A549 (cell line): ENCODE data around the gene TMEM92.

Experiments
- POLR2A ChIP-seq: IDR thresholded peaks from 2 replicates; pipeline ENCODE4 v1.6.1; 2012; ENCODE audit warnings: mild to moderate bottlenecking, low read length
- TF ChIP-seq, protein P1 (sequence below): fragments of >200 bp; sonication (Bioruptor Twin); formaldehyde crosslinking; IDR thresholded peaks from 3 replicates; pipeline ENCODE4 v1.5.1; 2016
- TF ChIP-seq, protein P2 (sequence below): fragments of 450-650 bp; IDR thresholded peaks from 2 replicates; pipeline ENCODE4 v1.6.1; 2014; ENCODE audit warnings: antibody characterized with exemption

DNA sequence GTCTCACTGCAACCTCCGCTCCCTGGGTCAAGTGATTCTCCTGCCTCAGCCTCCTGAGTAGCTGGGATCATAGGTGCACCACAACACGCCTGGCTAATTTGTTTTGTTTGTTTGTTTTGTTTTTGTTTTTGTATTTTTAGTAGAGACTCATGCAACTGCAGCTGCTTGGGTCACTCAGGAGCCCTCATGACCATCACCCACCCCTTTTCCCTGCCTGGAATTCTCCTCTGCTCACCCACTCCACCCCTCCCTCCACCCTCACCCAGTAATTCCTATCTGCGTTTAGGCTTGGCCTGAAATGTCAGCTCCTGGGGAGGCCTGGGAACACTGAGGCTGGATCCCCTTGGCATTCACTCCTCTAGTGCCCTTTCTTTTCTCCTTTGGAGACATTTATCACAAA lies 25.5 kb downstream of the TMEM92 start:
- TF ChIP-seq, protein P1, sequence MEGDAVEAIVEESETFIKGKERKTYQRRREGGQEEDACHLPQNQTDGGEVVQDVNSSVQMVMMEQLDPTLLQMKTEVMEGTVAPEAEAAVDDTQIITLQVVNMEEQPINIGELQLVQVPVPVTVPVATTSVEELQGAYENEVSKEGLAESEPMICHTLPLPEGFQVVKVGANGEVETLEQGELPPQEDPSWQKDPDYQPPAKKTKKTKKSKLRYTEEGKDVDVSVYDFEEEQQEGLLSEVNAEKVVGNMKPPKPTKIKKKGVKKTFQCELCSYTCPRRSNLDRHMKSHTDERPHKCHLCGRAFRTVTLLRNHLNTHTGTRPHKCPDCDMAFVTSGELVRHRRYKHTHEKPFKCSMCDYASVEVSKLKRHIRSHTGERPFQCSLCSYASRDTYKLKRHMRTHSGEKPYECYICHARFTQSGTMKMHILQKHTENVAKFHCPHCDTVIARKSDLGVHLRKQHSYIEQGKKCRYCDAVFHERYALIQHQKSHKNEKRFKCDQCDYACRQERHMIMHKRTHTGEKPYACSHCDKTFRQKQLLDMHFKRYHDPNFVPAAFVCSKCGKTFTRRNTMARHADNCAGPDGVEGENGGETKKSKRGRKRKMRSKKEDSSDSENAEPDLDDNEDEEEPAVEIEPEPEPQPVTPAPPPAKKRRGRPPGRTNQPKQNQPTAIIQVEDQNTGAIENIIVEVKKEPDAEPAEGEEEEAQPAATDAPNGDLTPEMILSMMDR, result no peak
- TF ChIP-seq, protein P2, sequence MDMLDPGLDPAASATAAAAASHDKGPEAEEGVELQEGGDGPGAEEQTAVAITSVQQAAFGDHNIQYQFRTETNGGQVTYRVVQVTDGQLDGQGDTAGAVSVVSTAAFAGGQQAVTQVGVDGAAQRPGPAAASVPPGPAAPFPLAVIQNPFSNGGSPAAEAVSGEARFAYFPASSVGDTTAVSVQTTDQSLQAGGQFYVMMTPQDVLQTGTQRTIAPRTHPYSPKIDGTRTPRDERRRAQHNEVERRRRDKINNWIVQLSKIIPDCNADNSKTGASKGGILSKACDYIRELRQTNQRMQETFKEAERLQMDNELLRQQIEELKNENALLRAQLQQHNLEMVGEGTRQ, result no peak
- no peak for TF ChIP-seq POLR2A
